Fibroblast of mammary gland (primary cell): ENCODE data around the gene CHERP.
"Not testable (repeated sequence)": the region's sequence is repeated elsewhere in the genome, so short reads cannot be mapped to it uniquely, and the experiment has no call there.

Source experiments
- DNase-seq: peaks from one replicate; pipeline ENCODE4 v3.0.0-alpha.2; 2010; ENCODE audit warnings: low read depth
- H3K4me3 ChIP-seq: 2 replicates; pipeline ENCODE4 v1.5.1; 2011; ENCODE audit warnings: low read depth, mild to moderate bottlenecking, low read length, moderate library complexity; ENCODE audit not compliant: control insufficient read depth
- TF ChIP-seq, protein P1 (sequence below): conservative IDR thresholded peaks from 2 replicates; pipeline ENCODE4 v1.5.1; 2011; ENCODE audit warnings: low read depth, low read length, inconsistent platforms; ENCODE audit not compliant: control insufficient read depth, insufficient read depth

Gene CHERP

DNA sequence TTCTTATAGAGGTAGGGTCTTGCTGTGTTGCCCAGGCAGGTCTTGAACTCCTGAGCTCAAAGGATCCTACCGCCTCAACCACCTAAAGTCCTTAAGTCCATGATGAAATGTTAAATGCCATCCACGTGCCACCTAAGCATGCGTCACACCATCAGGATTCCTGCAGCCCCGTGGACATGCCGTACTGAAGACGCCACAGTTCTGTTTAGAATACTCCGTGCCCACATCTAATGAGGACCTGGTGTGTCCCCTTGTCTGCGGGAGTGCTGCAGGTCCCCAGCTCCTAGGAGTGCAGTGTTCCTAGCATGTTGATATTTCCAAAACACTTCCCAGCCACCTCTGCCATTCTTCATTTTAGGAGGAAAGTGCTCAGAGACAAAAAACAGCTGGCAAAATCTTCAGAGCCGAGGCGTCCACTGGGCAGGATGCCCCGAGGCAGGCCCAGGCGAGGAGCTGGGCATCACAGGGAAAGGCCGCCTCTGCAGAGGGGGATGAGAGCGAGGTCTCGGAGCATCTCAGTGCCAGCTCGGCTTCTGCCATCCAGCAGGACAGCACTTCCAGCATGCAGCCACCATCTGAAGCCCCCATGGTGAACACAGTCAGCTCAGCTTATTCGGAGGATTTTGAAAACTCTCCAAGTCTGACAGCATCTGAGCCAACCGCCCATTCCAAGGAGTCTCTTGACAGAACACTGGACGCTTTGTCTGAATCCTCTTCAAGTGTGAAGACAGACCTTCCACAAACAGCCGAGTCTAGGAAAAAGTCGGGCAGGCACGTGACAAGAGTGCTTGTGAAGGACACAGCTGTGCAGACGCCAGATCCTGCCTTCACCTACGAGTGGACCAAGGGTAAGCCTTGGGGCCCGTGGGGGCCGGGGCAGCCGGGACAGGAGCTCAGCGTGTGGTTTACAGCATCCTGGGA lies 32.8 kb downstream of the CHERP start:
- TF ChIP-seq, protein P1, sequence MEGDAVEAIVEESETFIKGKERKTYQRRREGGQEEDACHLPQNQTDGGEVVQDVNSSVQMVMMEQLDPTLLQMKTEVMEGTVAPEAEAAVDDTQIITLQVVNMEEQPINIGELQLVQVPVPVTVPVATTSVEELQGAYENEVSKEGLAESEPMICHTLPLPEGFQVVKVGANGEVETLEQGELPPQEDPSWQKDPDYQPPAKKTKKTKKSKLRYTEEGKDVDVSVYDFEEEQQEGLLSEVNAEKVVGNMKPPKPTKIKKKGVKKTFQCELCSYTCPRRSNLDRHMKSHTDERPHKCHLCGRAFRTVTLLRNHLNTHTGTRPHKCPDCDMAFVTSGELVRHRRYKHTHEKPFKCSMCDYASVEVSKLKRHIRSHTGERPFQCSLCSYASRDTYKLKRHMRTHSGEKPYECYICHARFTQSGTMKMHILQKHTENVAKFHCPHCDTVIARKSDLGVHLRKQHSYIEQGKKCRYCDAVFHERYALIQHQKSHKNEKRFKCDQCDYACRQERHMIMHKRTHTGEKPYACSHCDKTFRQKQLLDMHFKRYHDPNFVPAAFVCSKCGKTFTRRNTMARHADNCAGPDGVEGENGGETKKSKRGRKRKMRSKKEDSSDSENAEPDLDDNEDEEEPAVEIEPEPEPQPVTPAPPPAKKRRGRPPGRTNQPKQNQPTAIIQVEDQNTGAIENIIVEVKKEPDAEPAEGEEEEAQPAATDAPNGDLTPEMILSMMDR: no peak
- peak; percentile 61 for DNase-seq
- H3K4me3 ChIP-seq: no peak overlapping the region

DNA sequence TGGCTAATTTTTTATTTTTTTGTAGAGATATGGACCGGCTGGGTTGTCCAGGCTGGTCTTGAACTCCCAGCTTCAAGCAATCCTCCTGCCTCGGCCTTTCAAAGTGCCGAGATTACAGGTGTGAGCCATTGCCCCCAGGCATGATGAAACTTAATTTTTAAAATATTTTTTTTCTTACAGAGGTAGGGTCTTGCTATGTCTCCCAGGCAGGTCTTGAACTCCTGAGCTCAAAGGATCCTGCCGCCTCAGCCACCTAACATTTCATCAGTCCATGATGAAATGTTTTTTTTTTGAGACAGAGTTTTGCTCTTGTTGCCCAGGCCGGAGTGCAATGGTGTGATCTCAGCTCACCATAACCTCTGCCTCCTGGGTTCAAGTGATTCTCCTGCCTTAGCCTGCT lies 33.7 kb downstream of the CHERP start:
- TF ChIP-seq, protein P1: no peak
- H3K4me3 ChIP-seq: no peak overlapping the region
- no peak for DNase-seq

DNA sequence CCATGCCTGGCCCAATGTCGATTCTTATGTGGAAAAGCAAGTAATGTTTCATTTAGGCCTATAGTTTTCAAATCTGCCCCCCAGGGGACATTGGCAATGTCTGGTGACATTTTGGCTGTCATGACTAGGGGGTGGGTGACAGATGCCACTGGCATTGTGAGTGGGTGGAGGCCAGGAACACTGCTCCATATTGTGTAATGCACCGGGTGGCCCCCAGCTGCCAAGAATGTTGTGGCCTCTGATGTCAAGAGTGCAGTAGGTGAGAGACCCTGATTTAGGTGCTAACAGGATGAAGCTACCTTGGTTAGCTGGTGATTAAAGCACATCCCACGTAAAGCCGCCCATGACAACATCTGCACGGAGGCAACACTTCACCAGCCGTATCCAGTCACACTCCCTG lies 35.3 kb downstream of the CHERP start:
- DNase-seq: no peak
- H3K4me3 ChIP-seq: no peak overlapping the region

DNA sequence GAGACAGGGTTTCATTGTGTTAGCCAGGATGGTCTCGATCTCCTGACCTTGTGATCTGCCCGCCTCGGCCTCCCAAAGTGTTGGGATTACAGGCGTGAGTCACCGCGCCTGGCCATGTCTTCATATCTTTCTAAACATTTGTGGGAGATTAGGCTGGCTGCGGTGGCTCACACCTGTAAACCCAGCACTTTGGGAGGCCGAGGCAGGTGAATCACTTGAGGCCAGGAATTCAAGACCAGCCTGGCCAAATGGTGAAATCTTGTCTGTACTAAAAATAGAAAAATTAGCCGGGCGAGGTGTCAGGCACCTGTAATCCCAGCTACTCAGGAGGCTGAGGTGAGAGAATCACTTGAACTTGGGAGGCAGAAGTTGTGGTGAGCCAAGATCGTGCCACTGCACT lies 36.1 kb downstream of the CHERP start:
- not testable (repeated sequence) for H3K4me3 ChIP-seq, DNase-seq

More for the DNA sequence above, 35.3 kb downstream of the CHERP start:
- TF ChIP-seq, protein P1: no peak

DNA sequence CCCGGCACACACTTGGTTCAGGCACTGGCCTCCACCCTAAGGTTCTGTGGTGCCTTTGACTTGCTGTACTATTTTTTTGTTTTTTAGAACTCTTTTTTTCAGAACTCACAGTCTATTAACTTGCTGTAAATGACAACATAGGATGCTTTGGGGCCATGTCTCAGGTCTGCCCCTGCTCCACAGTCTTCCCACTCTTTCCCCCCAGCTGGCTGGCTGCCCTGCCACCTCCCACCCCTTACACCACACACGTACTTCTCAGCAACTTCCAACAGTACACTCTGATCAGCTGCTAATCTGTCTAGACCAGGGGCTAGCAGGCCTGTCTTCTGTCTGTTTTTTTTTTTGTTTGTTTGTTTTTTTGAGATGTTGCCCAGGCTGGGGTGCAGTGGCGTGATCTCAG lies 38.0 kb downstream of the CHERP start:
- no peak overlapping the region for H3K4me3 ChIP-seq
- no peak for DNase-seq
- TF ChIP-seq, protein P1: no peak

DNA sequence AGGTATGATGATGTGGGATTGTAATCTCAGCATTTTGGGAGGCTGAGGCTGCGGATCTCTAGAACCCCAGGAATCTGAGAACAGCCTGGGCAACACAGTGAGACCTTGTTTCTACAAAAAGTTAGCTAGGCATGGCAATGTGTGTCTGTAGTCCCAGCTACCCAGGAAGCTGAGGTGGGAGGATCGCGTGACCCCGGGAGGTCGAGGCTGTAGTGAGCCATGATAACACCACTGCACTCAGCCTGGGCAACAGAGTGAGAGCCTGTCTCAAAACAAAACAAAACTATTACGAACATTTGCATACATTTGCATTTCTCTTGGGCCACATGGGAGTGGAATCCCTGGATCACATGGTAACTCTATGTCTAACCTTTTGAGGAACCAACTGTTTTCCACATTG lies 44.4 kb downstream of the CHERP start:
- H3K4me3 ChIP-seq: no peak overlapping the region
- DNase-seq: no peak
- TF ChIP-seq, protein P1: no peak

DNA sequence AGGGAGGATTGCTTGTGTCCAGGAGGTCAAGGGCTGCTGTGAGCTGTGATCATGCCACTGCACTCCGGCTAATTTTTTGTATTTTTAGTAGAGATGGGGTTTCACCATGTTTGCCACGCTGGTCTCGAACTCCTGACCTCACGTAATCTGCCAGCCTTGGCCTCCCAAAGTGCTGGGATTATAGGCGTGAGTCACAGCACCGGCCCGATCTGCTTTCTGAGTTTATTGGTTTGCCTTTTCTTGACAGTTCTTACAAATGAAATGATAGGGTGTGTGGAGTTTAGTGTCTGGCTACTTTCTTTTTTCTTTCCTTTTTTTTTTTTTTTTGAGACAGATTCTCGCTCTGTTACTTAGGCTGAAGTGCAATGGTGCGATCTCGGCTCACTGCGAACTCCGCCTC lies 45.2 kb downstream of the CHERP start:
- peak; percentile 30 for DNase-seq
- TF ChIP-seq, protein P1: no peak
- H3K4me3 ChIP-seq: peak overlapping the region; percentile 73
